Smooth muscle cell (in vitro differentiated cells): ENCODE measurements around the gene ARL10. TPM values are rescaled to one million over a fixed set of nuclear protein-coding genes. Genes with fewer than 3 reads are reported as not detected.

Experiments
- DNase-seq: peaks from one replicate; lab custom pipeline; 2025; ENCODE audit not compliant: unreplicated experiment; lab: John Stamatoyannopoulos, UW
- H2AFZ ChIP-seq: fragments of 200-600 bp; sonication (generic); 2 replicates; pipeline ENCODE4 v1.6.0; 2016; ENCODE audit warnings: antibody characterized with exemption, low read depth, mild to moderate bottlenecking
- H3F3A ChIP-seq: fragments of 200-600 bp; sonication (generic); 2 replicates; pipeline ENCODE4 v1.6.0; 2017; ENCODE audit warnings: antibody characterized with exemption, low read depth
- H3K27ac ChIP-seq: fragments of 200-600 bp; sonication (generic); 2 replicates; pipeline ENCODE4 v1.5.1; 2016; ENCODE audit warnings: low read depth, mild to moderate bottlenecking
- H3K27me3 ChIP-seq: fragments of 200-600 bp; sonication (generic); 2 replicates; pipeline ENCODE4 v1.6.1; 2016; ENCODE audit warnings: low read depth, mild to moderate bottlenecking
- H3K36me3 ChIP-seq: fragments of 200-600 bp; sonication (generic); 2 replicates; pipeline ENCODE4 v1.5.1; 2016; ENCODE audit warnings: low read depth
- H3K4me1 ChIP-seq: fragments of 200-600 bp; sonication (generic); 2 replicates; pipeline ENCODE4 v1.5.1; 2016; ENCODE audit warnings: low read depth
- H3K4me2 ChIP-seq: fragments of 200-600 bp; sonication (generic); 2 replicates; pipeline ENCODE4 v1.6.0; 2016; ENCODE audit warnings: mild to moderate bottlenecking
- H3K4me3 ChIP-seq: fragments of 200-600 bp; sonication (generic); 2 replicates; pipeline ENCODE4 v1.5.1; 2016; ENCODE audit warnings: mild to moderate bottlenecking
- H3K79me2 ChIP-seq: fragments of 200-600 bp; sonication (generic); 2 replicates; pipeline ENCODE4 v1.6.0; 2016; ENCODE audit warnings: low read depth, mild to moderate bottlenecking
- H3K9ac ChIP-seq: fragments of 200-600 bp; sonication (generic); 2 replicates; pipeline ENCODE4 v1.6.0; 2016; ENCODE audit warnings: low read depth
- H3K9me3 ChIP-seq: fragments of 200-600 bp; sonication (generic); replicated peaks from 2 replicates; pipeline ENCODE4 v1.5.1; 2016; ENCODE audit warnings: low read depth
- H4K20me1 ChIP-seq: fragments of 200-600 bp; sonication (generic); 2 replicates; pipeline ENCODE4 v1.6.0; 2016; ENCODE audit warnings: low read depth
- CTCF ChIP-seq: fragments of 200-600 bp; sonication (generic); IDR thresholded peaks from 2 replicates; pipeline ENCODE4 v1.5.1; 2017; ENCODE audit warnings: borderline replicate concordance, mild to moderate bottlenecking, antibody characterized with exemption; ENCODE audit not compliant: insufficient read depth, poor library complexity, severe bottlenecking
- WGBS: methylation state at CpG from one replicate; pipeline ENCODE4 v1.1.7; 2016; ENCODE audit warnings: low lambda C conversion rate; 5-methylcytosine and 5-hydroxymethylcytosine counted together
- polyA plus RNA-seq: library from polyadenylated mRNA; unstranded; fragments of >200 nt; fragmentation: Nextera tagmentation; extraction: Ambion mirVana; gene quantifications from 2 replicates; pipeline ENCODE4 v1.2.1, GENCODE V29; 2016
- total RNA-seq: library from RNA; depleted of rRNA; stranded (reverse); fragments of >200 nt; gene quantifications from 2 replicates; pipeline ENCODE4 v1.2.3, GENCODE V29; 2014

Gene ARL10
- total and polyA plus RNA-seq, 2 experiments from 2014 or later: 5.6 to 10.7 TPM

- no peak overlapping the region for H3K4me2 ChIP-seq
- 96% methylated on average over 2 of the region's 2 CpGs for WGBS
- H3K36me3 ChIP-seq: peaks cover 3% of the 10 kb centered on the region
- H3K79me2 ChIP-seq: no peaks in the 10 kb centered on the region
- H3K27ac ChIP-seq: no peak overlapping the region
- H3K9ac ChIP-seq: no peak overlapping the region
- H3K4me1 ChIP-seq: no peaks in the 10 kb centered on the region
- TF ChIP-seq CTCF: no peak
- no peaks in the 10 kb centered on the region for H4K20me1 ChIP-seq
- no peaks in the 10 kb centered on the region for H3K9me3 ChIP-seq
- H2AFZ ChIP-seq: no peak overlapping the region
- H3K27me3 ChIP-seq: no peaks in the 10 kb centered on the region
- no peak overlapping the region for H3K4me3 ChIP-seq
- H3F3A ChIP-seq: no peaks in the 10 kb centered on the region
- no peak for DNase-seq
Measured at GRCh38 chr5:176341325-176342157, 23.7 kb upstream of the ARL10 start.

- Histone ChIP-seq H4K20me1 (no peaks in the 10 kb centered on the region), H3K4me3 (no peak overlapping the region), H3K4me1 (no peaks in the 10 kb centered on the region), H2AFZ (no peak overlapping the region), H3K79me2 (no peaks in the 10 kb centered on the region), H3K36me3 (peaks cover 3% of the 10 kb centered on the region), H3K27ac (no peak overlapping the region), H3K4me2 (no peak overlapping the region), H3K9me3 (no peaks in the 10 kb centered on the region), H3K27me3 (no peaks in the 10 kb centered on the region), H3F3A (no peaks in the 10 kb centered on the region), H3K9ac (no peak overlapping the region)
- WGBS: 97% methylated on average over 1 of the region's 1 CpG
- DNase-seq: no peak
- TF ChIP-seq CTCF: no peak
Measured at GRCh38 chr5:176342158-176342483, 23.2 kb upstream of the ARL10 start.

GRCh38 chr5:176342766-176343458, 22.4 kb upstream of the ARL10 start:
- Histone ChIP-seq H3K4me1 (no peaks in the 10 kb centered on the region), H3K36me3 (peaks cover 7% of the 10 kb centered on the region), H4K20me1 (no peaks in the 10 kb centered on the region), H3K27ac (no peak overlapping the region), H3F3A (no peaks in the 10 kb centered on the region), H3K9me3 (no peaks in the 10 kb centered on the region), H3K27me3 (no peaks in the 10 kb centered on the region), H2AFZ (no peak overlapping the region), H3K79me2 (no peaks in the 10 kb centered on the region), H3K4me2 (no peak overlapping the region), H3K4me3 (no peak overlapping the region), H3K9ac (no peak overlapping the region)
- TF ChIP-seq CTCF: no peak
- no peak for DNase-seq
- 98% methylated on average over 2 of the region's 2 CpGs for WGBS
